SK-N-SH treated with all-trans-retinoic acid at 6 μM for 48 hours (cell line): ENCODE results near the gene DOCK1.

Experiments used
- ARNTL ChIP-seq: fragments of 450-650 bp; formaldehyde crosslinking; IDR thresholded peaks from 2 replicates; pipeline ENCODE4 v1.5.0; 2020; ENCODE audit warnings: low read depth, mild to moderate bottlenecking, moderate library complexity, borderline replicate concordance
- CREB5 ChIP-seq: fragments of 250-450 bp; sonication (Bioruptor Pico); IDR thresholded peaks from 2 replicates; pipeline ENCODE4 v1.5.1; 2020; ENCODE audit warnings: low read depth, mild to moderate bottlenecking, moderate library complexity
- GLIS3 ChIP-seq: fragments of 250-450 bp; sonication (Bioruptor Pico); IDR thresholded peaks from 2 replicates; pipeline ENCODE4 v1.5.0; 2020; ENCODE audit warnings: mild to moderate bottlenecking, moderate library complexity
- PPARA ChIP-seq: fragments of 250-450 bp; sonication (Bioruptor Pico); IDR thresholded peaks from 2 replicates; pipeline ENCODE4 v1.5.0; 2020; ENCODE audit warnings: mild to moderate bottlenecking, borderline replicate concordance
- TCF4 ChIP-seq: fragments of 250-450 bp; sonication (Bioruptor Pico); IDR thresholded peaks from 2 replicates; pipeline ENCODE4 v1.8.0; 2021; ENCODE audit warnings: mild to moderate bottlenecking, moderate library complexity, borderline replicate concordance
- ZFP30 ChIP-seq: fragments of 450-650 bp; formaldehyde crosslinking; IDR thresholded peaks from 2 replicates; pipeline ENCODE4 v1.5.0; 2022; ENCODE audit warnings: mild to moderate bottlenecking, moderate library complexity
- ZNF70 ChIP-seq: fragments of 450-650 bp; formaldehyde crosslinking; IDR thresholded peaks from 2 replicates; pipeline ENCODE4 v1.5.0; 2020; ENCODE audit warnings: mild to moderate bottlenecking, moderate library complexity
- ZNF8 ChIP-seq: fragments of 450-650 bp; formaldehyde crosslinking; IDR thresholded peaks from 2 replicates; pipeline ENCODE4 v1.5.0; 2020; ENCODE audit warnings: mild to moderate bottlenecking, moderate library complexity

GRCh38 chr10:126905776-126906703, 812 bp downstream of the DOCK1 start:
- TF ChIP-seq ZNF8 (CRISPR knock-in tag) = no peak
- TF ChIP-seq GLIS3 (CRISPR knock-in tag) = no peak
- no peak for TF ChIP-seq ZNF70
- no peak for TF ChIP-seq ZFP30 (CRISPR knock-in tag)
- TF ChIP-seq PPARA (CRISPR knock-in tag) = no peak
- no peak for TF ChIP-seq CREB5 (CRISPR knock-in tag)
- no peak for TF ChIP-seq TCF4 (CRISPR knock-in tag)
- TF ChIP-seq ARNTL (CRISPR knock-in tag) = no peak
